Measurements from ENCODE around the gene KCNA1. TPM values are rescaled to one million over a fixed set of nuclear protein-coding genes. Genes with fewer than 3 reads are reported as not detected.

The KCNA1 gene
- polyA plus RNA-seq, 1 donor (not counting 4 experiments of a cell fraction or from before 2014, with no cell fraction given) = not detected

DNA sequence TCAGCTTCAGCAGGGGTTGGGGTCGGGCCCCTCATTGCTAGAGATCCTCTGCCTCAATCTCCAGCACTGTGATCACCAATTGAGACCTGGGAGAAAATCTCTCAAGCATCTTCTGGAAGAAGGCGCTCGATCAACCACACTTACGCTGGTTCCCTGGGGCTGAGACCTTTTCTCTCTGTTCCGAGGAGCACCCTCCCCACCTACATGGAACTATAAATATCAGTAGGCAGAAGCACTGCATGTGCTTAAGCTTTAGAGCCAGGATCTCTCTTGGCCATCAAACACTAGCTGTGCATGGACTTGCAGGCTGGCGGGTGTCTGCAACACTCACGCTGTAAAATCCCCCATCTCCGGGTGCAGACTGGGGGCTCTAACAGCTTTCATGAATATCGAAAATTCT lies 38.2 kb upstream of the KCNA1 start:
- TF ChIP-seq, protein P1, sequence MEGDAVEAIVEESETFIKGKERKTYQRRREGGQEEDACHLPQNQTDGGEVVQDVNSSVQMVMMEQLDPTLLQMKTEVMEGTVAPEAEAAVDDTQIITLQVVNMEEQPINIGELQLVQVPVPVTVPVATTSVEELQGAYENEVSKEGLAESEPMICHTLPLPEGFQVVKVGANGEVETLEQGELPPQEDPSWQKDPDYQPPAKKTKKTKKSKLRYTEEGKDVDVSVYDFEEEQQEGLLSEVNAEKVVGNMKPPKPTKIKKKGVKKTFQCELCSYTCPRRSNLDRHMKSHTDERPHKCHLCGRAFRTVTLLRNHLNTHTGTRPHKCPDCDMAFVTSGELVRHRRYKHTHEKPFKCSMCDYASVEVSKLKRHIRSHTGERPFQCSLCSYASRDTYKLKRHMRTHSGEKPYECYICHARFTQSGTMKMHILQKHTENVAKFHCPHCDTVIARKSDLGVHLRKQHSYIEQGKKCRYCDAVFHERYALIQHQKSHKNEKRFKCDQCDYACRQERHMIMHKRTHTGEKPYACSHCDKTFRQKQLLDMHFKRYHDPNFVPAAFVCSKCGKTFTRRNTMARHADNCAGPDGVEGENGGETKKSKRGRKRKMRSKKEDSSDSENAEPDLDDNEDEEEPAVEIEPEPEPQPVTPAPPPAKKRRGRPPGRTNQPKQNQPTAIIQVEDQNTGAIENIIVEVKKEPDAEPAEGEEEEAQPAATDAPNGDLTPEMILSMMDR (optimal IDR thresholded peaks at IDR 0.05 in 1 of 3, IDR thresholded peaks at IDR 0.05 in 1 of 3, conservative IDR thresholded peaks at IDR 0.05 in 1 of 3; ENCODE audit: extremely low read depth in 1 of 3, insufficient read depth in 2 of 3, low read length in 3 of 3) = no peak
- no peak for TF ChIP-seq EZH2 (IDR thresholded peaks at IDR 0.05; ENCODE audit: low read length)
- Histone ChIP-seq H3K4me1 (ENCODE audit: control insufficient read depth, extremely low read depth, insufficient read depth, low read length) (no peaks in the 10 kb centered on the region), H4K20me1 (ENCODE audit: control insufficient read depth, extremely low read depth, insufficient read depth, low read length) (no peaks in the 10 kb centered on the region), H3K79me2 (ENCODE audit: control insufficient read depth, insufficient read depth, low read length) (no peaks in the 10 kb centered on the region), H3K27me3 (ENCODE audit: control insufficient read depth, extremely low read depth, insufficient read depth, low read length) (no peaks in the 10 kb centered on the region), H3K4me3 (ENCODE audit: control insufficient read depth in 2 of 3, extremely low read depth in 1 of 3, insufficient read depth in 2 of 3, low read depth in 1 of 3, low read length in 3 of 3) (no peak overlapping the region), H3K4me2 (ENCODE audit: control insufficient read depth, extremely low read depth, insufficient read depth, low read depth, low read length) (no peak overlapping the region), H3K9me1 (ENCODE audit: control insufficient read depth, extremely low read depth, insufficient read depth, low read length) (no peaks in the 10 kb centered on the region), H3K9ac (ENCODE audit: control insufficient read depth, extremely low read depth, insufficient read depth, low read length) (no peak overlapping the region), H3K36me3 (ENCODE audit: control insufficient read depth in 2 of 2, extremely low read depth in 1 of 2, insufficient read depth in 2 of 2, low read length in 2 of 2) (no peaks in the 10 kb centered on the region), H3K9me3 (ENCODE audit: control insufficient read depth, low read depth, low read length) (no peaks in the 10 kb centered on the region), H2AFZ (ENCODE audit: control insufficient read depth, low read length) (no peak overlapping the region), H3K27ac (ENCODE audit: control insufficient read depth, insufficient read depth, low read length) (no peak overlapping the region)
- no peak for DNase-seq (ENCODE audit: low read depth, low spot score)
- FAIRE-seq = no peak
- dilution Hi-C loops (cut with MboI; ENCODE audit: extremely low pct_ligation_motif_present, low sequenced_read_pairs) = no loop called here

GRCh38 chr12:4873947-4874346 lies 35.8 kb upstream of the KCNA1 start:
- Histone ChIP-seq H3K9me3 (ENCODE audit: control insufficient read depth, low read depth, low read length) (no peaks in the 10 kb centered on the region), H2AFZ (ENCODE audit: control insufficient read depth, low read length) (no peak overlapping the region), H4K20me1 (ENCODE audit: control insufficient read depth, extremely low read depth, insufficient read depth, low read length) (no peaks in the 10 kb centered on the region), H3K27ac (ENCODE audit: control insufficient read depth, insufficient read depth, low read length) (no peak overlapping the region), H3K79me2 (ENCODE audit: control insufficient read depth, insufficient read depth, low read length) (no peaks in the 10 kb centered on the region), H3K36me3 (ENCODE audit: control insufficient read depth in 2 of 2, extremely low read depth in 1 of 2, insufficient read depth in 2 of 2, low read length in 2 of 2) (no peaks in the 10 kb centered on the region), H3K27me3 (ENCODE audit: control insufficient read depth, extremely low read depth, insufficient read depth, low read length) (no peaks in the 10 kb centered on the region), H3K9ac (ENCODE audit: control insufficient read depth, extremely low read depth, insufficient read depth, low read length) (no peak overlapping the region), H3K4me3 (ENCODE audit: control insufficient read depth in 2 of 3, extremely low read depth in 1 of 3, insufficient read depth in 2 of 3, low read depth in 1 of 3, low read length in 3 of 3) (no peak overlapping the region), H3K4me2 (ENCODE audit: control insufficient read depth, extremely low read depth, insufficient read depth, low read depth, low read length) (no peak overlapping the region), H3K9me1 (ENCODE audit: control insufficient read depth, extremely low read depth, insufficient read depth, low read length) (no peaks in the 10 kb centered on the region), H3K4me1 (ENCODE audit: control insufficient read depth, extremely low read depth, insufficient read depth, low read length) (no peaks in the 10 kb centered on the region)
- DNase-seq (ENCODE audit: low read depth, low spot score) (no peak), FAIRE-seq (no peak)
- dilution Hi-C loops (cut with MboI; ENCODE audit: extremely low pct_ligation_motif_present, low sequenced_read_pairs) = no loop called here
- TF ChIP-seq, protein P1 (optimal IDR thresholded peaks at IDR 0.05 in 1 of 3, IDR thresholded peaks at IDR 0.05 in 1 of 3, conservative IDR thresholded peaks at IDR 0.05 in 1 of 3; ENCODE audit: extremely low read depth in 1 of 3, insufficient read depth in 2 of 3, low read length in 3 of 3) = no peak
- no peak for TF ChIP-seq EZH2 (IDR thresholded peaks at IDR 0.05; ENCODE audit: low read length)
